Effector memory CD8-positive, alpha-beta T cell (primary cell): ENCODE results near the gene CCNB1.
"Not testable (repeated sequence)": the region's sequence is repeated elsewhere in the genome, so short reads cannot be mapped to it uniquely, and the experiment has no call there.

Experiments used
- ATAC-seq: fragments of 150-1000 bp; cut with Tn5 transposase; replicated peaks from 2 replicates; pipeline ENCODE4 v1.10.0; 2021; ENCODE audit warnings: mild to moderate bottlenecking, moderate library complexity
- DNase-seq, 3 experiments: peaks; one replicate each; pipeline ENCODE4 v3.0.0; 2021
- H3K27ac Mint-ChIP-seq, 2 donors: one replicate each; pipeline ENCODE4 v1.8.0; 2022; ENCODE audit warnings: mild to moderate bottlenecking in 2 of 2, mixed read lengths in 2 of 2, moderate library complexity in 2 of 2
- H3K27me3 Mint-ChIP-seq, 2 donors: one replicate each; pipeline ENCODE4 v1.8.0; 2022; ENCODE audit warnings: mixed read lengths in 2 of 2
- H3K36me3 Mint-ChIP-seq: one replicate; pipeline ENCODE4 v1.8.0; 2022; ENCODE audit warnings: mild to moderate bottlenecking, moderate library complexity, mixed read lengths; ENCODE audit not compliant: insufficient read depth
- H3K4me1 Mint-ChIP-seq, 2 donors: one replicate each; pipeline ENCODE4 v1.8.0; 2022; ENCODE audit warnings: low read depth in 2 of 2, mixed read lengths in 2 of 2
- H3K4me3 Mint-ChIP-seq, 2 donors: one replicate each; pipeline ENCODE4 v1.8.0; 2022; ENCODE audit warnings: mild to moderate bottlenecking in 2 of 2, mixed read lengths in 2 of 2, moderate library complexity in 2 of 2
- H3K9me3 Mint-ChIP-seq, 2 donors: one replicate each; pipeline ENCODE4 v1.8.0; 2022; ENCODE audit warnings: mixed read lengths in 2 of 2
- total RNA-seq, 9 experiments: gene quantifications; one replicate each; lab custom pipeline; 2026; lab: John Stamatoyannopoulos, UW

CCNB1 gene
- total RNA-seq: 3.3 to 21.7 (median 7.1) reads per million in 9 experiments

DNA sequence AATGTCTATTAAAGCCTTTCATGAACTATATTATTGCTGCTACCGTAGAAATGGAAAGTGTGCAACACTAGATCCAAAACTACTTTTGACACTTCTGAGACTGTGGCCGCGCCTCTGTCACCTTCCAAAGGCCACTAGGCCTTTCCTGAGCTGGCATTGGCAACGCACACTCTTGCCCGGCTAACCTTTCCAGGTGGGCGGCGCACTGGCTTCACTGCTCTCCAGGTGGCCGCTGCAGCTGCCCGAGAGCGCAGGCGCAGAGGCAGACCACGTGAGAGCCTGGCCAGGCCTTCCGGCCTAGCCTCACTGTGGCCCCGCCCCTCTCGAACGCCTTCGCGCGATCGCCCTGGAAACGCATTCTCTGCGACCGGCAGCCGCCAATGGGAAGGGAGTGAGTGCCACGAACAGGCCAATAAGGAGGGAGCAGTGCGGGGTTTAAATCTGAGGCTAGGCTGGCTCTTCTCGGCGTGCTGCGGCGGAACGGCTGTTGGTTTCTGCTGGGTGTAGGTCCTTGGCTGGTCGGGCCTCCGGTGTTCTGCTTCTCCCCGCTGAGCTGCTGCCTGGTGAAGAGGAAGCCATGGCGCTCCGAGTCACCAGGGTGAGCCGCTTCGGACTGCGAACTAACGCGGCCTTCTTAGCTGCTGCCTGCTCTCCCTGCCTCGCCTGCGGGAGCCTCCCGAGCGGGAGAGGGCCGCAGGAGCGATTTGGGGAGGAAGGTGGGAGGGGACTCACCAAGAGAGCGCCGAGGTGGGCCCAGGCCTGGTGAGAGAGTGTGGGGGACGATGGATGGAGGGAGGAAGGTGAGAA lies at the start of gene CCNB1:
Gene CCNB1 (plus strand): TSS at position 465 of the 807 bp plus-strand sequence. CDS start 113 bp downstream, at position 578.
- Mint-ChIP-seq H3K9me3 (no peaks in the 10 kb centered on the region), H3K4me3 (peak within 1 kb of the TSS; percentile 93 to 95), H3K36me3 (peaks cover 14% of the 10 kb centered on the region), H3K4me1 (peaks cover 9 to 26% of the 10 kb centered on the region in 2 donors), H3K27me3 (no peaks in the 10 kb centered on the region), H3K27ac (peak within 1 kb of the TSS; percentile 90 to 95)
- DNase-seq: peak; percentile 96 to 97 (median 96)
- peak; percentile 99 for ATAC-seq

DNA sequence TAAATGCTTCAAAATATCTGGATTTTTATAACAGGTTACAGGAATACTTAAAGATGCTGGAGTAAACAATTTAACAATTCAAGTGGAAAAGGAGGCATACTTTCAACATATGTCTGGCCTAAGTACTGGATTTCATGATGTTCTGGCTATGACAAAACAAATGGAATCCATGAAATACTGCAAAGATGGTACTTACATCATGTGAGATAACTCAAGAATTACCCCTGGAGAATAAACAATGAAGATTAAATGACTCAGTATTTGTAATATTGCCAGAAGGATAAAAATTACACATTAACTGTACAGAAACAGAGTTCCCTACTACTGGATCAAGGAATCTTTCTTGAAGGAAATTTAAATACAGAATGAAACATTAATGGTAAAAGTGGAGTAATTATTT lies 37.5 kb upstream of the CCNB1 start:
- H3K27ac Mint-ChIP-seq: no peak overlapping the region
- no peaks in the 10 kb centered on the region for H3K27me3 Mint-ChIP-seq
- ATAC-seq (no peak), DNase-seq (no peak)
- no peaks in the 10 kb centered on the region for H3K4me1 Mint-ChIP-seq
- H3K36me3 Mint-ChIP-seq: peaks cover 50% of the 10 kb centered on the region
- no peaks in the 10 kb centered on the region for H3K9me3 Mint-ChIP-seq
- no peak overlapping the region for H3K4me3 Mint-ChIP-seq

DNA sequence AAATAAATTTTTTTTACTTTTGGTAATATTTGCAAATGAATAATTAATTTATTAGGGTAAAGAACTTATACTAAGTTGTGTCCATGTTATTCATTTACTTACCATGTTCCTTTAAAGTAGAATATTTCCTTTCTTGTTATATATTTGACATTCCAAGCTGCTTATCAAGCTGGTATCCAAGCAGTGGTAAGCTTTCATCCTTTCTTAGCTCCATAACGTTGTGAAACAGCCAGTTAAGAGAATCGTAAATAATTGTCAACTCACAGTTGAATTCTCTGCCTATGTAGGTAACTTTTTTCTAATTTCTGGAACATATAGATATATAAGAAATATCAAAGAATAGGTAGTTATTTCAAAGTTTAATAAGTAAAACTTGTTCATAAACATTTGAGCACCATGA lies 36.7 kb upstream of the CCNB1 start:
- H3K4me3 Mint-ChIP-seq: no peak overlapping the region
- no peak overlapping the region for H3K27ac Mint-ChIP-seq
- no peaks in the 10 kb centered on the region for H3K4me1 Mint-ChIP-seq
- H3K9me3 Mint-ChIP-seq: no peaks in the 10 kb centered on the region
- DNase-seq (no peak), ATAC-seq (no peak)
- peaks cover 41% of the 10 kb centered on the region for H3K36me3 Mint-ChIP-seq
- H3K27me3 Mint-ChIP-seq: no peaks in the 10 kb centered on the region

DNA sequence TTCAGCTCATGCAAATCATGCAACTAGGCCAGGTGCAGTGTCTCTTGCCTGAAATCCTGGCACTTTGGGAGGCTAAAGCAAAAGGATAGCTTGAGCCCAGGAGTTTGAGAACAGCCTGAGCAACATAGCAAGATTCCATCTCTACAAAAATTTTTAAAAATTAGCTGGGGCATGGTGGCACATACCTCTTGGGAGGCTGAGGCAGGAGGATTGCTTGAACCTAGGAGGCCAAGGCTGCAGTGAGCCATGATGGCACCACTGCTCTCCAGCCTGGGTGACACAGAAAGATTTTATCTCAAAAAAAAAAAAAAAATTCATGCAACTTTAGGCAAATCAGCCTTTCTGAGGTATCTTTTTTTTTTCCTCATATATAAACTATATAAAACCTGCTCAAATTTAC lies 35.6 kb upstream of the CCNB1 start:
- H3K36me3 Mint-ChIP-seq: peaks cover 31% of the 10 kb centered on the region
- ATAC-seq: no peak
- peak overlapping the region in 1 of 2 donors; percentile 29 for H3K27ac Mint-ChIP-seq
- H3K4me1 Mint-ChIP-seq: no peaks in the 10 kb centered on the region
- DNase-seq: no peak
- H3K4me3 Mint-ChIP-seq: no peak overlapping the region
- no peaks in the 10 kb centered on the region for H3K27me3 Mint-ChIP-seq
- no peaks in the 10 kb centered on the region for H3K9me3 Mint-ChIP-seq

DNA sequence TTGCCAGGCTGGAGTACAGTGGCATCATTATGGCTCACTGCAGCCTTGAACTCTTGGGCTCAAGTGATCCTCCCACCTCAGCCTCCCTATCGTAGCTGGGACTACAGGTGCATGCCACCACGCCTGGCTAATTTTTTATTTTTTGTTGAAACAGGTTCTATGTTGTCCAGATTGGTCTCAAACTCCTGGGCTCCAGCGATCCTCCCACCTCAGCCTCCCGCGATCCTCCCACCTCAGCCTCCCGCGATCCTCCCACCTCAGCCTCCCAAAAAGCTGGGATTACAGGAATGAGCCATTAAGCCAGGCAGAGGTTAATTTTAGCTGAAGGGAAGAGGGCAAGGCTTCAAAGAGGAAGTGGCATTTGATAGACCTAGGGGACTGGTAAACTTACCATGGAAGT lies 32.8 kb upstream of the CCNB1 start:
- ATAC-seq: no peak
- Mint-ChIP-seq H3K9me3 (no peaks in the 10 kb centered on the region), H3K27me3 (no peaks in the 10 kb centered on the region), H3K36me3 (peaks cover 9% of the 10 kb centered on the region), H3K4me3 (no peak overlapping the region), H3K4me1 (no peaks in the 10 kb centered on the region), H3K27ac (peak overlapping the region in 1 of 2 donors; percentile 2)
- no peak for DNase-seq

DNA sequence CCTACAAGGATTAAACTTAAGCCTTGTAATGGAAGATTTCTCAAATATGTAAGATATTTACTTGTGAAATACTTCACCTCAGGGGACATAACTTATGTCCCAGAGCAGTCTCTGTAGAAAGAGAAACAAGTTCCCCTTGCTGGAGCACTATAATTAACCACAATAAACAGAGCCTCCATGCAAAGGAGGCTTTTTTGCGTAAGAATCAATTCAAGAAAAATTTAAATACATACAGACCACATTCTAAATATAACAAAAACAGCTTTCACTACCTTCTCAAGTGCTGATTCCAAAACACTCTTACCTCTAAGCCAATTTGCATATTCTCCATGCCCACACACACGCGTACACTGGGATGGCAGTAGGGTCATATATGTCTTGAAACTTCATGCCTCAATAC lies 30.7 kb upstream of the CCNB1 start:
- no peaks in the 10 kb centered on the region for H3K27me3 Mint-ChIP-seq
- no peaks in the 10 kb centered on the region for H3K36me3 Mint-ChIP-seq
- DNase-seq: no peak
- no peak overlapping the region for H3K27ac Mint-ChIP-seq
- no peak overlapping the region for H3K4me3 Mint-ChIP-seq
- H3K9me3 Mint-ChIP-seq: no peaks in the 10 kb centered on the region
- ATAC-seq: no peak
- H3K4me1 Mint-ChIP-seq: no peaks in the 10 kb centered on the region

DNA sequence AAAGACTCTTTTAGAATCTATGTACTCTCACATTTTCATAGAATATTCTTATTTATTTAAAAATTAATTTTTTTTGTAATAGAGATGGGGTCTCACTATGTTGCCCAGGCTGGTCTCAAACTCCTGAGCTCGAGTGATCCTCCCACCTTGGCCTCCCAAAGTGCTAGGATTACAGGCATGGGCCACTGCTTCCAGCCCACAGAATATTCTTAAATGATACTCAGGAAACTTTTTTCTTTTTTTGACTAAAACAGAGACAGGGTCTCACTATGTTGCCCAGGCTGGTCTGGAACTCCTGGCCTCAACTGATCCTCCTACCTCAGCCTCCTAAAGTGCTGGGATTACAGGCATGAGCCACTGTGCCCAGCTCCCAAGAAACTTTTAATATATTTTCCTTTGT lies 29.7 kb upstream of the CCNB1 start:
- H3K36me3 Mint-ChIP-seq, H3K4me1 Mint-ChIP-seq, DNase-seq, H3K27me3 Mint-ChIP-seq, H3K4me3 Mint-ChIP-seq, H3K9me3 Mint-ChIP-seq, ATAC-seq, H3K27ac Mint-ChIP-seq: not testable (repeated sequence)

DNA sequence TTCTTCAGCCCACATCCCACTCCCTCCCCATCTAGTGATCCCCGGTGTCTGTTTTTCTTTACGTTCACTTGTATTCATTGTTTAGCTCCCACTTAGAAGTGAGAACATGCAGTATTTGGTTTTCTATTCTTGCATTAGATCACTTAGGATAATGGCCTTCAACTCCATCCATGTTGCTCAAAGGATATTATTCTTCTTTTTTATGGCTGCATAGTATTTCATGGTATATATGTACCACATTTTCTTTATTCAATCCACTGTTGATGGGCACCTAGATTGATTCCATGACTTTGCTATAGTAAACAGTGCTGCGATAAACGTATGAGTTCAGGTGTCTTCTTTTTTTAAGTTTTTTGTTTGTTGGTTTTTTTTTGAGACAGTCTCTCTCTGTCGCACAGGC lies 29.1 kb upstream of the CCNB1 start:
- no peak overlapping the region for H3K4me3 Mint-ChIP-seq
- H3K9me3 Mint-ChIP-seq: no peaks in the 10 kb centered on the region
- no peak for DNase-seq
- no peak for ATAC-seq
- H3K27me3 Mint-ChIP-seq: no peaks in the 10 kb centered on the region
- H3K4me1 Mint-ChIP-seq: no peaks in the 10 kb centered on the region
- no peaks in the 10 kb centered on the region for H3K36me3 Mint-ChIP-seq
- no peak overlapping the region for H3K27ac Mint-ChIP-seq

DNA sequence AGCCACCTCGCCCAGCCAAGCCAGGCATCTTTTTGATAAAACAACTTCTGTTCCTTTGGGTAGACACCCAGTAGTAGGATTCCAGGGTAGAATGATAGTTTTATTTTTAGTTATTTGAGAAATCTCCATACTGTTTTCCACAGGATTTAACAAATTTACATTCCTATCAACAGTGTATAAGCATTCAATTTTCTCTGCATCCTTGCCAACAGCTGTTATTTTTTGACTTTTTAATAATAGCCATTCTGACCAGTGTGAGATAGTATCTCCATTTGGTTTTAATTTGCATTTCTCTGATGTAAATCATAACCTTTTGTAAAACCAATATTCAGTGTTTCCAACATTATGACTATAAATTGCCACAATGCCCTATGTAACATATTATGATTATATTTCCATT lies 28.2 kb upstream of the CCNB1 start:
- Mint-ChIP-seq H3K4me3 (no peak overlapping the region), H3K36me3 (no peaks in the 10 kb centered on the region), H3K27ac (no peak overlapping the region), H3K9me3 (no peaks in the 10 kb centered on the region), H3K4me1 (no peaks in the 10 kb centered on the region), H3K27me3 (no peaks in the 10 kb centered on the region)
- no peak for DNase-seq
- ATAC-seq: no peak

DNA sequence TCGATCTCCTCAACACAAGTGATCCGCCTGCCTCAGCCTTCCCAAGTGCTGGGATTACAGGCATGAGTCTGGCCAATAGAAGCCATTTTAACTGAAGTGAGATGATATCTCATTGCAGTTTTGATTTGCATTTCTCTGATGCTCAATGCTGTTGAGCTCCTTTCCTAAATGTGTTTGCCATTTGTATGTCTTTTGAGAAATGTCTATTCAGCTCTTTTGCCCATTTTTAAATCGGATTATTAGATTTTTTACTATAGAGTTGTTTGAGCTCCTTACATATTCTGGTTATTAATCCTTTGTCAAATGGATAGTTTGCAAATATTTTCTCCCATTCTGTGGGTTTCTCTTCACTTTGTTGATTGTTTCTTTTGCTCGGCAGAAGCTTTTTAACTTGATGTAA lies 26.7 kb upstream of the CCNB1 start:
- not testable (repeated sequence) for H3K9me3 Mint-ChIP-seq, H3K27ac Mint-ChIP-seq, H3K27me3 Mint-ChIP-seq, H3K4me3 Mint-ChIP-seq, H3K36me3 Mint-ChIP-seq, H3K4me1 Mint-ChIP-seq, ATAC-seq, DNase-seq

DNA sequence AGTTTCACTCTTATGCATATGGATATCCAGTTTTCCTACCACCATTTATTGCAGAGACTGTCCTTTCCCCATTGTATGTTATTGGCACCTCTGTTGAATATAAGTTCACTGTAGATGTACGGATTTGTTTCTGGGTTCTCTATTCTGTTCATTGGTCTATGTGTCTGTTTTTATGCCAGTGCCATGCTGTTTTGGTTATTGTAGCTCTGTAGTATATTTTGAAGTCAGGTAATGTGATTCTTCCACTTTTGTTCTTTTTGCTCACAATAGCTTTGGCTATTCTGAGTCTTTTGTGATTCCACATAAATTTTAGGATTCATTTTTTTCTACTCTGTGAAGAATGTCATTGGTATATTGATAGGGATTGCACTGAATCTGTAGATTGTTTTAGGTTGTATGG lies 26.1 kb upstream of the CCNB1 start:
- no peaks in the 10 kb centered on the region for H3K36me3 Mint-ChIP-seq
- no peak for ATAC-seq
- DNase-seq: no peak
- no peak overlapping the region for H3K27ac Mint-ChIP-seq
- H3K4me3 Mint-ChIP-seq: no peak overlapping the region
- H3K27me3 Mint-ChIP-seq: no peaks in the 10 kb centered on the region
- H3K4me1 Mint-ChIP-seq: no peaks in the 10 kb centered on the region
- H3K9me3 Mint-ChIP-seq: no peaks in the 10 kb centered on the region

DNA sequence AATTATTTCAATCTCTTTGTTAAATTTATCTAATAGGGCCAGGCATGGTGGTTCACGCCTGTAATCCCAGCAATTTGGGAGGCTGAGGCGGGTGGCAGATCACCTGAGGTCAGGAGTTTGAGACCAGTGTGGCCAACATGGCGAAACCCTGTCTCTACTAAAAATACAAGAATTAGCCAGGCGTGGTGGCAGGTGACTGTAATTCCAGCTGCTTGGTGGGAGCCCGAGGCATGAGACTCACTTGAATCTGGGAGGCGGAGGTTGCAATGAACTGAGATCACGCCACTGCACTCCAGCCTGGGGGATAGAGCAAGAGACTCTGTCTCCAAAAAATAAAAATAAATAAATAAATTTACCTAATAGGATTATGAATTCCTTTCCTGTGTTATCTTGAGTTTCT lies 18.4 kb upstream of the CCNB1 start:
- H3K9me3 Mint-ChIP-seq, H3K36me3 Mint-ChIP-seq, H3K4me3 Mint-ChIP-seq, DNase-seq, ATAC-seq, H3K27ac Mint-ChIP-seq, H3K27me3 Mint-ChIP-seq, H3K4me1 Mint-ChIP-seq: not testable (repeated sequence)

DNA sequence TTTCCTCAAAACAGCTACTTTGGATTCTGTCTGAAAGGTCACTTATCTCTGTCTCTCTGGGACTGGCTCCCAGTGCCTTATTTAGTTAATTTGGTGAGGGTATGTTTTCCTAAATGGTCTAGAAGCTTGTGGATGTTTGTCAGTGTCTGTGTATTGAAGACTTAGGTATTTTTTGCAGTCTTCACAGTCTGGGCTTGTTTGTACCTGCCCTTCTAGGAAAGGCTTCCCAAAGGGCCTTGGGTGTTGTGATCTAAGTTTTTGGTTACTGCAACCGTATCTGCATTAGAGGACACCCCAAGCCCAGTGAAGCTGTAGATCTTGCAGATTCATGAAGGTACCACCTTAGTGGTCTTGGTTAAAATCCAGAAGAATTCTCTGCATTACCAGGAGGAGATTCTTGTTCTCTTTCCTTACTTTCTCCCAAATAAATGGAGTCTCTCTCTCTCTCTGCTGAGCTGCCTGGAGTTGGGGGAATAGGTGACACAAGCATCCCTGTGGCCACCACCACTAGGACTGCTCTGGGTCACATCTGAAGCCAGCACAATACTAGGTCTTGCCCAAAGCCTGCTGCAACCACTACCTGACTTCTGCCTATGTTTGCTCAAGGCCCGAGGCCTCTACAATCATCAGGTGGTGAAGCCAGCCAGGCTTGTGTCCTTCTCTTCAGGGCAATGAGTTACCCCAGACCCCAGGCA lies 17.8 kb upstream of the CCNB1 start:
- Mint-ChIP-seq H3K4me1 (no peaks in the 10 kb centered on the region), H3K27me3 (no peaks in the 10 kb centered on the region), H3K4me3 (no peak overlapping the region), H3K36me3 (peaks cover 4% of the 10 kb centered on the region), H3K27ac (peak overlapping the region in 1 of 2 donors; percentile 47), H3K9me3 (no peaks in the 10 kb centered on the region)
- no peak for DNase-seq
- no peak for ATAC-seq

DNA sequence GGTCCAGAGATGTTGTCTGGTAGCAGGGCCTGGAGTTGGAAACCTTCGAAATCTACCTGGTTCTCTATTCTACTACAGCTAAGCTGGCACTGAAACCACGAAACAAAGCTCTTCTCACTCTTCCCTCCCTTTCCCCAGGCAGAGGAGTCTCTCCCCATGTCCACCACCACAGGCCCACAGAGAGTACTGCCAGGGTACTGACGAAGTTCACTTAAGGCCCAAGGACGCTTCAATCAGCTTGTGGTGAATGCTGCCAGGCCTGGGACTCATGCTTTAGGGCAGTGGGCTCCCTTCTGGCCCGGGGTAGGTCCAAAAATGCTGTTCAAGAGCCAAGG lies 17.3 kb upstream of the CCNB1 start:
- H3K4me3 Mint-ChIP-seq: no peak overlapping the region
- H3K27me3 Mint-ChIP-seq: no peaks in the 10 kb centered on the region
- DNase-seq (no peak), ATAC-seq (no peak)
- H3K4me1 Mint-ChIP-seq: no peaks in the 10 kb centered on the region
- peak overlapping the region in 1 of 2 donors; percentile 47 for H3K27ac Mint-ChIP-seq
- H3K9me3 Mint-ChIP-seq: no peaks in the 10 kb centered on the region
- peaks cover 4% of the 10 kb centered on the region for H3K36me3 Mint-ChIP-seq
